ENCODE measurements around the gene PPID. TPM values are rescaled to one million over a fixed set of nuclear protein-coding genes. Genes with fewer than 3 reads are reported as not detected.

The PPID gene
- total and polyA plus RNA-seq, 2 of the 4 experiments (the other 2 are of a cell fraction), result 11.8 to 21.1 TPM

GRCh38 chr4:158771776-158772175 lies 48.6 kb upstream of the PPID start:
- Histone ChIP-seq H2AK5ac (ENCODE audit: low read depth, low read length) (no peak overlapping the region), H3K36me3 (ENCODE audit: control insufficient read depth, insufficient read depth, low read length) (no peaks in the 10 kb centered on the region), H3K14ac (replicated peaks; ENCODE audit: low read depth, low read length) (no peak overlapping the region), H2BK120ac (ENCODE audit: low read depth, low read length) (no peak overlapping the region), H4K5ac (ENCODE audit: low read depth, low read length) (no peak overlapping the region), H4K8ac (ENCODE audit: low read depth in 2 of 2, low read length in 2 of 2) (no peak overlapping the region), H3K4me2 (ENCODE audit: low read depth, low read length) (no peak overlapping the region), H3K27ac (ENCODE audit: insufficient read depth, low read length) (no peak overlapping the region), H2AFZ (replicated peaks; ENCODE audit: low read length, poor library complexity) (no peak overlapping the region), H3K18ac (ENCODE audit: low read depth, low read length) (no peak overlapping the region), H3K27me3 (ENCODE audit: control insufficient read depth, insufficient read depth, low read length) (no peaks in the 10 kb centered on the region), H3K4me3 (ENCODE audit: insufficient read depth, low read depth, low read length) (no peak overlapping the region), H3K23ac (ENCODE audit: low read depth, low read length) (peak overlapping the region; percentile 20; the same call in 1 of the 2 replicates), H3K9ac (ENCODE audit: low read depth, low read length) (no peak overlapping the region), H3K56ac (ENCODE audit: extremely low read depth, insufficient read depth, low read length) (no peak overlapping the region), H3K4ac (ENCODE audit: low read depth, low read length) (no peak overlapping the region), H4K20me1 (ENCODE audit: insufficient read depth, low read length) (no peaks in the 10 kb centered on the region), H2BK5ac (ENCODE audit: low read depth, low read length, poor library complexity, severe bottlenecking) (no peak overlapping the region), H3K4me1 (ENCODE audit: control insufficient read depth, insufficient read depth, low read length) (peaks cover 6% of the 10 kb centered on the region), H4K91ac (ENCODE audit: insufficient read depth, low read depth, low read length) (no peak overlapping the region), H3K9me1 (ENCODE audit: insufficient read depth, low read length) (peaks cover 12% of the 10 kb centered on the region; the same call in 1 of the 2 replicates), H3K79me1 (ENCODE audit: low read depth in 1 of 2, low read length in 2 of 2) (peaks cover 20 to 54% of the 10 kb centered on the region in 2 experiments), H3K9me3 (ENCODE audit: control insufficient read depth, insufficient read depth, low read length) (no peaks in the 10 kb centered on the region), H2BK20ac (ENCODE audit: low read depth, low read length) (no peak overlapping the region), H2AK9ac (replicated peaks; ENCODE audit: low read depth, low read length, poor library complexity) (no peak overlapping the region), H2BK15ac (ENCODE audit: low read depth, low read length) (no peak overlapping the region)
- no TSS peak for BruUV-seq (replicated peaks)
- in situ Hi-C loops (cut with MboI; ENCODE audit: low sequenced_read_pairs) (no loop called here), intact Hi-C loops (cut with micrococcal nuclease) (no loop called here), dilution Hi-C loops (cut with HindIII; ENCODE audit: low sequenced_read_pairs, unreplicated experiment) (no loop called here)
- WGBS, 2 experiments (ENCODE audit: extremely low coverage in 2 of 2, insufficient read length in 1 of 2), result 100% methylated on average over 1 of the region's 2 CpGs; no CpG with 5 or more reads in 1 of the 2 experiments
- ChIA-PET CTCF (no interaction called here), POLR2A (ENCODE audit: unreplicated experiment) (no interaction called here)
- TF ChIP-seq NFE2L2 (IDR thresholded peaks at IDR 0.05; ENCODE audit: low read depth, low read length) (no peak), POLR2A (IDR thresholded peaks at IDR 0.05; ENCODE audit: low read depth, low read length) (no peak), RCOR1 (IDR thresholded peaks at IDR 0.05; ENCODE audit: insufficient replicate concordance, low read length) (no peak), BHLHE40 (IDR thresholded peaks at IDR 0.05; ENCODE audit: low read depth, low read length) (no peak), CEBPB (IDR thresholded peaks at IDR 0.05; ENCODE audit: low read depth, low read length) (no peak), FOS (IDR thresholded peaks at IDR 0.05; ENCODE audit: low read depth, low read length) (no peak)
- DNase-seq (no peak), ATAC-seq (ENCODE audit: low read depth) (no peak)

Measured in IMR-90 (cell line).